K562 (cell line): Measurements from ENCODE around the gene GEMIN2. TPM values are rescaled to one million over a fixed set of nuclear protein-coding genes. Genes with fewer than 3 reads are reported as not detected.

Source experiments
- AFF4 ChIP-seq: sonication (generic); formaldehyde crosslinking; IDR thresholded peaks from 2 replicates; pipeline ENCODE4 v1.8.0; 2023; ENCODE audit warnings: mild to moderate bottlenecking, missing genetic modification reagents
- E2F8 ChIP-seq: fragments of 450-650 bp; IDR thresholded peaks from 2 replicates; pipeline ENCODE4 v1.7.1; 2018; ENCODE audit warnings: mild to moderate bottlenecking, low read depth; ENCODE audit not compliant: partially characterized antibody
- HES1 ChIP-seq: fragments of 450-650 bp; IDR thresholded peaks from 2 replicates; pipeline ENCODE4 v1.6.1; 2016; ENCODE audit warnings: low read depth, mild to moderate bottlenecking, moderate library complexity
- HINFP ChIP-seq: fragments of 450-650 bp; conservative IDR thresholded peaks from 2 replicates; pipeline ENCODE4 v1.6.1; 2016; ENCODE audit warnings: missing genetic modification characterization, low read depth, mild to moderate bottlenecking, control low read depth, missing compliant biosample characterization
- HOMEZ ChIP-seq: fragments of 250-450 bp; sonication (Bioruptor Pico); IDR thresholded peaks from 2 replicates; pipeline ENCODE4 v1.4.0; 2020; ENCODE audit warnings: mild to moderate bottlenecking, moderate library complexity
- MCM2 ChIP-seq: fragments of 450-650 bp; IDR thresholded peaks from 2 replicates; pipeline ENCODE4 v1.6.1; 2017; ENCODE audit warnings: low read depth, mild to moderate bottlenecking
- MYC ChIP-seq, 2 experiments: fragments of 250-450 bp in 1 of 2; sonication (Bioruptor Pico) in 1 of 2; IDR thresholded peaks; 2 replicates each; pipeline versions ENCODE4 v1.5.1 to v1.6.1; 2012 to 2021; ENCODE audit warnings: low read depth in 2 of 2, borderline replicate concordance in 1 of 2, improper control_type of control experiment in 1 of 2, low read length in 1 of 2, mild to moderate bottlenecking in 1 of 2, moderate library complexity in 1 of 2
- POLR2G ChIP-seq: fragments of 200-400 bp; formaldehyde crosslinking; IDR thresholded peaks from 2 replicates; pipeline ENCODE4 v1.6.1; 2017; ENCODE audit warnings: low read depth, mild to moderate bottlenecking, antibody characterized with exemption, low read length, moderate library complexity
- PPARD ChIP-seq: fragments of 250-450 bp; sonication (Bioruptor Pico); IDR thresholded peaks from 2 replicates; pipeline ENCODE4 v1.8.0; 2022; ENCODE audit warnings: inconsistent platforms, mild to moderate bottlenecking, moderate library complexity
- PTBP1 ChIP-seq: fragments of 200-400 bp; formaldehyde crosslinking; IDR thresholded peaks from 2 replicates; pipeline ENCODE4 v1.6.1; 2017; ENCODE audit warnings: low read depth, low read length
- SMARCA5 ChIP-seq: fragments of 450-650 bp; IDR thresholded peaks from 2 replicates; pipeline ENCODE4 v1.6.1; 2016
- SOX6 ChIP-seq: fragments of 450-650 bp; IDR thresholded peaks from 2 replicates; pipeline ENCODE4 v1.6.1; 2014; ENCODE audit warnings: mild to moderate bottlenecking
- ZKSCAN3 ChIP-seq: fragments of 250-450 bp; sonication (Bioruptor Pico); IDR thresholded peaks from 2 replicates; pipeline ENCODE4 v1.4.0; 2020
- ZNF121 ChIP-seq: sonication (generic); formaldehyde crosslinking; conservative IDR thresholded peaks from 2 replicates; pipeline ENCODE4 v1.8.0; 2022; ENCODE audit warnings: missing genetic modification reagents
- ZNF133 ChIP-seq: fragments of 250-450 bp; sonication (Bioruptor Pico); IDR thresholded peaks from 2 replicates; pipeline ENCODE4 v1.4.0; 2020; ENCODE audit warnings: mild to moderate bottlenecking
- ZNF146 ChIP-seq: IDR thresholded peaks from one replicate; pipeline ENCODE4 v1.6.1; 2018; ENCODE audit warnings: missing compliant biosample characterization; ENCODE audit not compliant: unreplicated experiment
- ZNF224 ChIP-seq: sonication (generic); formaldehyde crosslinking; IDR thresholded peaks from 2 replicates; pipeline ENCODE4 v1.8.0; 2022; ENCODE audit warnings: mild to moderate bottlenecking, missing genetic modification reagents
- ZNF77 ChIP-seq: fragments of 250-450 bp; sonication (Bioruptor Pico); IDR thresholded peaks from 2 replicates; pipeline ENCODE4 v1.5.0; 2020
- polyA plus RNA-seq, 8 experiments: library from polyadenylated mRNA; depleted of rRNA in 4 of 8; stranded (reverse) in 5 of 8; unstranded in 3 of 8; fragments of >200 nt; fragmentation: Nextera tagmentation in 2 of 8; fragmentation: Illumina TruSeq in 1 of 8; extraction: Ambion mirVana in 2 of 8; extraction: Trizol in 1 of 8; gene quantifications; 2 replicates each; pipeline versions ENCODE4 v1.2.1 to v1.2.3, GENCODE V29; 2011 to 2014; ENCODE audit warnings: inconsistent platforms in 1 of 8, missing spikeins in 1 of 8
- total RNA-seq, 7 experiments: library from RNA; depleted of rRNA in 6 of 7; stranded (reverse); fragments of >200 nt in 6 of 7; fragmentation: Illumina TruSeq in 2 of 7; extraction: Trizol in 2 of 7; gene quantifications; 2 replicates each; pipeline versions ENCODE4 v1.2.1 to v1.2.3, GENCODE V29; 2011 to 2021; ENCODE audit warnings: low replicate concordance in 1 of 7

GEMIN2 gene
- total and polyA plus RNA-seq, 9 of the 15 experiments (the other 6 are each of a cell fraction or from before 2014, with no cell fraction given), result 23.0 to 87.6 (median 45.5) TPM

- TF ChIP-seq ZNF133, result no peak
- no peak for TF ChIP-seq MYC (IDR thresholded peaks at IDR 0.05; ENCODE audit: low read depth, low read length)
- TF ChIP-seq MYC (CRISPR knock-in tag; IDR thresholded peaks at IDR 0.05; ENCODE audit: borderline replicate concordance, low read depth), result no peak
- TF ChIP-seq SOX6, result peak; percentile 80
- no peak for TF ChIP-seq PPARD (CRISPR knock-in tag)
- no peak for TF ChIP-seq E2F8
- no peak for TF ChIP-seq AFF4 (CRISPR knock-in tag)
- TF ChIP-seq ZNF146 (CRISPR knock-in tag), result no peak
- TF ChIP-seq ZNF224 (CRISPR knock-in tag), result no peak
- TF ChIP-seq PTBP1, result no peak
- no peak for TF ChIP-seq ZKSCAN3
- TF ChIP-seq SMARCA5, result no peak
- no peak for TF ChIP-seq HINFP (tag)
- no peak for TF ChIP-seq POLR2G
- TF ChIP-seq HOMEZ (CRISPR knock-in tag), result no peak
- TF ChIP-seq ZNF77, result no peak
- no peak for TF ChIP-seq MCM2
- no peak for TF ChIP-seq HES1
- no peak for TF ChIP-seq ZNF121 (CRISPR knock-in tag)
Observed at GRCh38 chr14:39145266-39145966, 31.3 kb downstream of the GEMIN2 start (continued).
